ENCODE data around the gene CCSER1.
"Not testable (repeated sequence)": the region's sequence is repeated elsewhere in the genome, so short reads cannot be mapped to it uniquely, and the experiment has no call there.

CCSER1 gene

GRCh38 chr4:90733211-90733610 is 606.0 kb downstream of the CCSER1 start:
- no peak for DNase-seq

- no peak for DNase-seq
Measured at GRCh38 chr4:90745176-90745575, 618.0 kb downstream of the CCSER1 start.

GRCh38 chr4:90753068-90753467 is 625.9 kb downstream of the CCSER1 start:
- no peak for DNase-seq

- DNase-seq, result no peak
Measured at GRCh38 chr4:90757534-90758060, 630.4 kb downstream of the CCSER1 start.

GRCh38 chr4:90760059-90760458 is 632.9 kb downstream of the CCSER1 start:
- no peak for DNase-seq

- DNase-seq, result no peak
Measured at GRCh38 chr4:90766837-90767236, 639.6 kb downstream of the CCSER1 start.

- no peak for DNase-seq
Measured at GRCh38 chr4:90769251-90769650, 642.1 kb downstream of the CCSER1 start.

- DNase-seq, result no peak
Measured at GRCh38 chr4:90780193-90780592, 653.0 kb downstream of the CCSER1 start.

- no peak for DNase-seq
Measured at GRCh38 chr4:90786602-90787001, 659.4 kb downstream of the CCSER1 start.

- no peak for DNase-seq
Measured at GRCh38 chr4:90792696-90793095, 665.5 kb downstream of the CCSER1 start.

GRCh38 chr4:90798948-90799347 is 671.8 kb downstream of the CCSER1 start:
- no peak for DNase-seq

- no peak for DNase-seq
Measured at GRCh38 chr4:90799895-90800294, 672.7 kb downstream of the CCSER1 start.

- no peak for DNase-seq
Measured at GRCh38 chr4:90815569-90815968, 688.4 kb downstream of the CCSER1 start.

GRCh38 chr4:90816754-90817153 is 689.6 kb downstream of the CCSER1 start:
- no peak for DNase-seq

GRCh38 chr4:90824266-90825150 is 697.3 kb downstream of the CCSER1 start:
- DNase-seq, result no peak

- no peak for DNase-seq
Measured at GRCh38 chr4:90825849-90826248, 698.7 kb downstream of the CCSER1 start.

- no peak for DNase-seq
Measured at GRCh38 chr4:90833706-90834105, 706.5 kb downstream of the CCSER1 start.

- no peak for DNase-seq
Measured at GRCh38 chr4:90837241-90837640, 710.0 kb downstream of the CCSER1 start.

GRCh38 chr4:90838859-90839258 is 711.7 kb downstream of the CCSER1 start:
- DNase-seq, result not testable (repeated sequence)

GRCh38 chr4:90840291-90840690 is 713.1 kb downstream of the CCSER1 start:
- DNase-seq, result no peak

- no peak for DNase-seq
Measured at GRCh38 chr4:90840828-90841227, 713.6 kb downstream of the CCSER1 start.

GRCh38 chr4:90841676-90842075 is 714.5 kb downstream of the CCSER1 start:
- no peak for DNase-seq

- DNase-seq, result no peak
Measured at GRCh38 chr4:90842960-90843359, 715.8 kb downstream of the CCSER1 start.

GRCh38 chr4:90844241-90844640 is 717.0 kb downstream of the CCSER1 start:
- no peak for DNase-seq

- DNase-seq, result no peak
Measured at GRCh38 chr4:90845777-90846176, 718.6 kb downstream of the CCSER1 start.
